ENCODE results near the gene PDE7B.

The PDE7B gene

GRCh38 chr6:135992739-135993138, 141.2 kb downstream of the PDE7B start:
- Histone ChIP-seq H3K36me3 (ENCODE audit: insufficient read depth) (no peaks in the 10 kb centered on the region), H3K9ac (no peak overlapping the region), H4K20me1 (ENCODE audit: insufficient read depth) (no peaks in the 10 kb centered on the region), H3K27ac (no peak overlapping the region), H3K79me2 (ENCODE audit: insufficient read depth, low read depth) (no peaks in the 10 kb centered on the region), H2AFZ (ENCODE audit: low read depth) (no peak overlapping the region), H3K27me3 (ENCODE audit: insufficient read depth, low read depth) (no peaks in the 10 kb centered on the region), H3K4me1 (ENCODE audit: low read depth, poor library complexity, severe bottlenecking) (no peaks in the 10 kb centered on the region), H3K4me2 (no peak overlapping the region), H3K4me3 (IDR thresholded peaks at IDR 0.05; ENCODE audit: insufficient read depth, low read depth, low read length) (no peak overlapping the region)
- no peak for TF ChIP-seq CTCF (conservative IDR thresholded peaks at IDR 0.05; ENCODE audit: low read depth, low read length)

- Histone ChIP-seq H3K79me2 (ENCODE audit: insufficient read depth, low read depth) (no peaks in the 10 kb centered on the region), H2AFZ (ENCODE audit: low read depth) (no peak overlapping the region), H4K20me1 (ENCODE audit: insufficient read depth) (no peaks in the 10 kb centered on the region), H3K9ac (no peak overlapping the region), H3K27ac (no peak overlapping the region), H3K36me3 (ENCODE audit: insufficient read depth) (no peaks in the 10 kb centered on the region), H3K27me3 (ENCODE audit: insufficient read depth, low read depth) (no peaks in the 10 kb centered on the region), H3K4me2 (no peak overlapping the region), H3K4me1 (ENCODE audit: low read depth, poor library complexity, severe bottlenecking) (no peaks in the 10 kb centered on the region), H3K4me3 (IDR thresholded peaks at IDR 0.05; ENCODE audit: insufficient read depth, low read depth, low read length) (no peak overlapping the region)
- TF ChIP-seq CTCF (conservative IDR thresholded peaks at IDR 0.05; ENCODE audit: low read depth, low read length) = no peak
These were observed 141.9 kb downstream of the PDE7B start for GRCh38 chr6:135993361-135993760.

GRCh38 chr6:135994857-135995544, 143.5 kb downstream of the PDE7B start:
- Histone ChIP-seq H3K79me2 (ENCODE audit: insufficient read depth, low read depth) (no peaks in the 10 kb centered on the region), H3K4me1 (ENCODE audit: low read depth, poor library complexity, severe bottlenecking) (no peaks in the 10 kb centered on the region), H3K9ac (no peak overlapping the region), H3K4me2 (no peak overlapping the region), H2AFZ (ENCODE audit: low read depth) (no peak overlapping the region), H4K20me1 (ENCODE audit: insufficient read depth) (no peaks in the 10 kb centered on the region), H3K36me3 (ENCODE audit: insufficient read depth) (no peaks in the 10 kb centered on the region), H3K27me3 (ENCODE audit: insufficient read depth, low read depth) (no peaks in the 10 kb centered on the region), H3K27ac (no peak overlapping the region), H3K4me3 (IDR thresholded peaks at IDR 0.05; ENCODE audit: insufficient read depth, low read depth, low read length) (no peak overlapping the region)
- no peak for TF ChIP-seq CTCF (conservative IDR thresholded peaks at IDR 0.05; ENCODE audit: low read depth, low read length)

GRCh38 chr6:135995545-135995898, 144.0 kb downstream of the PDE7B start:
- H3K4me1 ChIP-seq (ENCODE audit: low read depth, poor library complexity, severe bottlenecking) = no peaks in the 10 kb centered on the region
- no peak overlapping the region for H3K9ac ChIP-seq
- H2AFZ ChIP-seq (ENCODE audit: low read depth) = no peak overlapping the region
- H3K27me3 ChIP-seq (ENCODE audit: insufficient read depth, low read depth) = no peaks in the 10 kb centered on the region
- TF ChIP-seq CTCF (conservative IDR thresholded peaks at IDR 0.05; ENCODE audit: low read depth, low read length) = no peak
- H3K27ac ChIP-seq = no peak overlapping the region
- H3K36me3 ChIP-seq (ENCODE audit: insufficient read depth) = no peaks in the 10 kb centered on the region
- H3K4me2 ChIP-seq = no peak overlapping the region
- H3K4me3 ChIP-seq (IDR thresholded peaks at IDR 0.05; ENCODE audit: insufficient read depth, low read depth, low read length) = no peak overlapping the region
- H3K79me2 ChIP-seq (ENCODE audit: insufficient read depth, low read depth) = no peaks in the 10 kb centered on the region
- no peaks in the 10 kb centered on the region for H4K20me1 ChIP-seq (ENCODE audit: insufficient read depth)
